Testis (tissue), 3 donors: Measurements from ENCODE around the gene ABHD17B. TPM values are rescaled to one million over a fixed set of nuclear protein-coding genes. Genes with fewer than 3 reads are reported as not detected.

Source experiments
- DNase-seq: peaks from one replicate; pipeline ENCODE4 v3.0.0-alpha.2; 2019
- H3K27ac ChIP-seq, 2 donors: fragments of 200-600 bp; sonication (generic); one replicate each; pipeline ENCODE4 v1.5.1; 2019
- H3K27me3 ChIP-seq: fragments of 200-600 bp; sonication (generic); one replicate; pipeline ENCODE4 v1.5.1; 2019
- H3K36me3 ChIP-seq: fragments of 200-600 bp; sonication (generic); one replicate; pipeline ENCODE4 v1.5.1; 2017; ENCODE audit warnings: low read depth; ENCODE audit errors: missing control alignments
- H3K4me1 ChIP-seq: fragments of 200-600 bp; sonication (generic); one replicate; pipeline ENCODE4 v1.5.1; 2019
- H3K4me3 ChIP-seq, 2 donors: fragments of 200-600 bp; sonication (generic); one replicate each; pipeline ENCODE4 v1.5.1; 2017 to 2019
- H3K9me3 ChIP-seq: fragments of 200-600 bp; sonication (generic); one replicate; pipeline ENCODE4 v1.5.1; 2017
- CTCF ChIP-seq, 3 experiments: fragments of 450-650 bp in 2 of 3; fragments of 200-600 bp in 1 of 3; sonication (generic) in 1 of 3; IDR thresholded peaks; one replicate each; pipeline ENCODE4 v1.5.1; 2016 to 2019; ENCODE audit warnings: antibody characterized with exemption in 3 of 3, mild to moderate bottlenecking in 2 of 3, moderate library complexity in 1 of 3
- POLR2A ChIP-seq: fragments of 450-650 bp; IDR thresholded peaks from one replicate; pipeline ENCODE4 v1.6.1; 2017; ENCODE audit warnings: antibody characterized with exemption, mild to moderate bottlenecking, moderate library complexity
- WGBS, 2 donors: methylation state at CpG; one replicate each; pipeline ENCODE4 v1.1.5; 2018; 5-methylcytosine and 5-hydroxymethylcytosine counted together
- intact Hi-C: fragments of 100-400 bp; cut with DNase I; formaldehyde crosslinking; loops from one replicate; pipeline ENCODE4 v1.15.1; 2023; ENCODE audit warnings: low total_unique reads
- polyA plus RNA-seq: library from polyadenylated mRNA; stranded (reverse); fragments of 350-450 nt; fragmentation: Illumina TruSeq; extraction: RNeasy Lipid Tissue Mini Kit (QIAGEN cat#74804); gene quantifications from one replicate; pipeline ENCODE4 v1.2.3, GENCODE V29; 2014; ENCODE audit warnings: low read depth, low replicate concordance; ENCODE audit not compliant: insufficient read depth
- total RNA-seq, 2 donors: library from RNA; depleted of rRNA; stranded (reverse); fragments of >200 nt; gene quantifications; one replicate each; pipeline ENCODE4 v1.2.3, GENCODE V29; 2016

ABHD17B gene
- total and polyA plus RNA-seq, 3 donors from 2014 or later: 31.3 to 42.2 (median 41.3) TPM

GRCh38 chr9:71890042-71890679 is 20.8 kb downstream of the ABHD17B start:
- Histone ChIP-seq H3K4me3 (no peak overlapping the region), H3K27me3 (no peaks in the 10 kb centered on the region), H3K9me3 (no peaks in the 10 kb centered on the region), H3K4me1 (peaks cover 4% of the 10 kb centered on the region), H3K36me3 (no peaks in the 10 kb centered on the region), H3K27ac (no peak overlapping the region)
- intact Hi-C loops: no loop called here
- no peak for DNase-seq
- WGBS, 2 donors: 86 to 88% methylated on average over 3 of the region's 3 CpGs
- no peak for TF ChIP-seq POLR2A
- TF ChIP-seq CTCF (IDR thresholded peaks at IDR 0.05): no peak

GRCh38 chr9:71887362-71887761 is 23.6 kb downstream of the ABHD17B start:
- WGBS, 2 donors: 57 to 78% methylated on average over 1 of the region's 1 CpG
- no peaks in the 10 kb centered on the region for H3K36me3 ChIP-seq
- no peaks in the 10 kb centered on the region for H3K4me1 ChIP-seq
- no peak for DNase-seq
- no peak overlapping the region for H3K27ac ChIP-seq
- no peak overlapping the region for H3K4me3 ChIP-seq
- no peaks in the 10 kb centered on the region for H3K27me3 ChIP-seq
- TF ChIP-seq CTCF (IDR thresholded peaks at IDR 0.05): no peak
- TF ChIP-seq POLR2A: no peak
- no peaks in the 10 kb centered on the region for H3K9me3 ChIP-seq
- intact Hi-C loops: no loop called here

- no peaks in the 10 kb centered on the region for H3K27me3 ChIP-seq
- no peak overlapping the region for H3K27ac ChIP-seq
- no peak overlapping the region for H3K4me3 ChIP-seq
- TF ChIP-seq POLR2A (no peak), CTCF (IDR thresholded peaks at IDR 0.05) (no peak)
- no peaks in the 10 kb centered on the region for H3K9me3 ChIP-seq
- H3K4me1 ChIP-seq: no peaks in the 10 kb centered on the region
- no peak for DNase-seq
- 68 to 93% methylated on average over 10 of the region's 10 CpGs for WGBS, 2 donors
- intact Hi-C loops: no loop called here
- no peaks in the 10 kb centered on the region for H3K36me3 ChIP-seq
Measured at GRCh38 chr9:71886541-71886940, 24.5 kb downstream of the ABHD17B start.

GRCh38 chr9:71886015-71886414 is 25.0 kb downstream of the ABHD17B start:
- intact Hi-C loops: no loop called here
- H3K4me1 ChIP-seq: no peaks in the 10 kb centered on the region
- DNase-seq: no peak
- WGBS, 2 donors: 84 to 100% methylated on average over 1 of the region's 1 CpG
- TF ChIP-seq POLR2A: no peak
- TF ChIP-seq CTCF (IDR thresholded peaks at IDR 0.05): no peak
- H3K27ac ChIP-seq: no peak overlapping the region
- H3K9me3 ChIP-seq: no peaks in the 10 kb centered on the region
- no peaks in the 10 kb centered on the region for H3K36me3 ChIP-seq
- no peaks in the 10 kb centered on the region for H3K27me3 ChIP-seq
- no peak overlapping the region for H3K4me3 ChIP-seq

- Histone ChIP-seq H3K4me3 (no peak overlapping the region), H3K36me3 (no peaks in the 10 kb centered on the region), H3K27me3 (no peaks in the 10 kb centered on the region), H3K9me3 (no peaks in the 10 kb centered on the region), H3K4me1 (no peaks in the 10 kb centered on the region), H3K27ac (no peak overlapping the region)
- no peak for DNase-seq
- intact Hi-C loops: no loop called here
- TF ChIP-seq POLR2A: no peak
- TF ChIP-seq CTCF (IDR thresholded peaks at IDR 0.05): no peak
- 38 to 43% methylated on average over 2 of the region's 2 CpGs for WGBS, 2 donors
Measured at GRCh38 chr9:71885467-71885866, 25.5 kb downstream of the ABHD17B start.
